Adrenal gland (tissue), 12 donors: ENCODE data around the gene BSG. TPM values are rescaled to one million over a fixed set of nuclear protein-coding genes. Genes with fewer than 3 reads are reported as not detected.
"Not testable (repeated sequence)": the region's sequence is repeated elsewhere in the genome, so short reads cannot be mapped to it uniquely, and the experiment has no call there.

Experiments used
- DNase-seq, 7 donors: peaks; one replicate each; pipeline ENCODE4 v3.0.0-alpha.2; 2019 to 2020
- H3K27ac ChIP-seq, 5 donors: fragments of 200-600 bp; sonication (generic) in 4 of 5; 1 replicate in 3 of 5; 2 replicates in 2 of 5; pipeline versions ENCODE4 v1.5.1 to v1.8.0; 2016 to 2020; ENCODE audit warnings: mild to moderate bottlenecking in 1 of 5
- H3K27me3 ChIP-seq: fragments of 200-600 bp; 2 replicates; pipeline ENCODE4 v1.8.0; 2021
- H3K36me3 ChIP-seq, 2 donors: fragments of 200-600 bp; replicated peaks in 1 of 2; 1 replicate in 1 of 2; 2 replicates in 1 of 2; pipeline versions ENCODE4 v1.5.1 to v1.8.0; 2018 to 2022
- H3K4me1 ChIP-seq, 2 donors: fragments of 200-600 bp; replicated peaks in 1 of 2; 1 replicate in 1 of 2; 2 replicates in 1 of 2; pipeline versions ENCODE4 v1.5.1 to v1.8.0; 2018 to 2021
- H3K4me3 ChIP-seq, 4 donors: fragments of 200-600 bp; sonication (generic) in 3 of 4; one replicate each; pipeline ENCODE4 v1.5.1; 2016 to 2018
- H3K9me3 ChIP-seq, 3 donors: fragments of 200-600 bp; sonication (generic) in 1 of 3; replicated peaks in 1 of 3; 1 replicate in 2 of 3; 2 replicates in 1 of 3; pipeline versions ENCODE4 v1.5.1 to v1.8.0; 2016 to 2021
- POLR2A ChIP-seq, 2 donors: fragments of 450-650 bp; IDR thresholded peaks; one replicate each; pipeline ENCODE4 v1.6.1; 2017; ENCODE audit warnings: antibody characterized with exemption in 2 of 2, mild to moderate bottlenecking in 2 of 2, moderate library complexity in 1 of 2
- WGBS, 4 donors: extraction: QIAGEN DNeasy Blood & Tissue Kit in 2 of 4; methylation state at CpG; one replicate each; pipeline versions ENCODE4 v1.1.5 to v1.1.7; 2013 to 2017; 5-methylcytosine and 5-hydroxymethylcytosine counted together
- intact Hi-C, 2 donors: fragments of 100-400 bp; cut with DNase I; formaldehyde crosslinking; loops; one replicate each; pipeline versions ENCODE4 v1.14.1 to v1.15.0; 2022 to 2023
- polyA plus RNA-seq, 3 donors: library from polyadenylated mRNA; stranded (reverse); fragments of 200-250 nt in 2 of 3; fragments of 350-450 nt in 1 of 3; fragmentation: Illumina TruSeq in 1 of 3; extraction: RNeasy Lipid Tissue Mini Kit (QIAGEN cat#74804) in 1 of 3; gene quantifications; one replicate each; pipeline ENCODE4 v1.2.3, GENCODE V29; 2013 to 2014
- total RNA-seq, 9 donors: library from RNA; depleted of rRNA in 4 of 9; stranded (reverse); fragments of >200 nt in 4 of 9; fragments of 120-200 nt in 1 of 9; fragmentation: NEBNext Ultra II Directional in 1 of 9; extraction: Animal tissue kit (Norgen Biotek cat#: 25700) in 1 of 9; gene quantifications; one replicate each; pipeline versions ENCODE4 v1.1.0 to v1.2.4, GENCODE V29; 2013 to 2023
- TF ChIP-seq, protein P1 (sequence below), 6 experiments: fragments of 450-650 bp in 4 of 6; fragments of 200-600 bp in 2 of 6; sonication (generic) in 1 of 6; IDR thresholded peaks; 1 replicate in 5 of 6; 2 replicates in 1 of 6; pipeline versions ENCODE4 v1.5.1 to v1.8.0; 2016 to 2021; ENCODE audit warnings: antibody characterized with exemption in 6 of 6, mild to moderate bottlenecking in 2 of 6, moderate library complexity in 1 of 6
- donor health status: healthy with polysubstance abuse.
- donor health status: Bipolar disorder and iron deficiency.
- donor health status: DM: yes; HTN: yes; CAD: no.
- donor health status: DM: no; HTN: no; CAD: no.
- donor health status: DM: no; HTN: no; CAD: no.
- donor health status: DM: yes; HTN: yes; CAD: no.

BSG gene
- total and polyA plus RNA-seq, 12 donors, result 328 to 2,214 (median 832) TPM

DNA sequence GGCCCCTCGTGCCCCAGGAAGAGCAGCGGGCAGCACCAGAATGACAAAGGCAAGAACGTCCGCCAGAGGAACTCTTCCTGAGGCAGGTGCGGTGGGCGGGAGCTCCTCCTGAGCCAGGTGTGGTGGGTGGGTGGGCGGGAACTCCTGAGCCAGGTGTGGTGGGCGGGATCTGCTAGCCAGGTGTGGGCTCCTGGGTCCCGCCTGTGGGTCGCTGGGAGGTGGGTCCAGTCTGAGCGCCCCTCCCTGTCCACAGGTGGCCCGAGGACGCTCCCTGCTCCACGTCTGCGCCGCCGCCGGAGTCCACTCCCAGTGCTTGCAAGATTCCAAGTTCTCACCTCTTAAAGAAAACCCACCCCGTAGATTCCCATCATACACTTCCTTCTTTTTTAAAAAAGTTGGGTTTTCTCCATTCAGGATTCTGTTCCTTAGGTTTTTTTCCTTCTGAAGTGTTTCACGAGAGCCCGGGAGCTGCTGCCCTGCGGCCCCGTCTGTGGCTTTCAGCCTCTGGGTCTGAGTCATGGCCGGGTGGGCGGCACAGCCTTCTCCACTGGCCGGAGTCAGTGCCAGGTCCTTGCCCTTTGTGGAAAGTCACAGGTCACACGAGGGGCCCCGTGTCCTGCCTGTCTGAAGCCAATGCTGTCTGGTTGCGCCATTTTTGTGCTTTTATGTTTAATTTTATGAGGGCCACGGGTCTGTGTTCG lies 10.3 kb downstream of the BSG start:
- intact Hi-C loops, result no loop called here
- H3K4me3 ChIP-seq, result no peak overlapping the region
- H3K4me1 ChIP-seq, result peaks cover 26 to 37% of the 10 kb centered on the region in 2 donors
- peak; percentile 69 to 98 (median 94) for DNase-seq
- TF ChIP-seq POLR2A (IDR thresholded peaks at IDR 0.05), result peak in 1 of 2 donors; percentile 85
- TF ChIP-seq, protein P1, sequence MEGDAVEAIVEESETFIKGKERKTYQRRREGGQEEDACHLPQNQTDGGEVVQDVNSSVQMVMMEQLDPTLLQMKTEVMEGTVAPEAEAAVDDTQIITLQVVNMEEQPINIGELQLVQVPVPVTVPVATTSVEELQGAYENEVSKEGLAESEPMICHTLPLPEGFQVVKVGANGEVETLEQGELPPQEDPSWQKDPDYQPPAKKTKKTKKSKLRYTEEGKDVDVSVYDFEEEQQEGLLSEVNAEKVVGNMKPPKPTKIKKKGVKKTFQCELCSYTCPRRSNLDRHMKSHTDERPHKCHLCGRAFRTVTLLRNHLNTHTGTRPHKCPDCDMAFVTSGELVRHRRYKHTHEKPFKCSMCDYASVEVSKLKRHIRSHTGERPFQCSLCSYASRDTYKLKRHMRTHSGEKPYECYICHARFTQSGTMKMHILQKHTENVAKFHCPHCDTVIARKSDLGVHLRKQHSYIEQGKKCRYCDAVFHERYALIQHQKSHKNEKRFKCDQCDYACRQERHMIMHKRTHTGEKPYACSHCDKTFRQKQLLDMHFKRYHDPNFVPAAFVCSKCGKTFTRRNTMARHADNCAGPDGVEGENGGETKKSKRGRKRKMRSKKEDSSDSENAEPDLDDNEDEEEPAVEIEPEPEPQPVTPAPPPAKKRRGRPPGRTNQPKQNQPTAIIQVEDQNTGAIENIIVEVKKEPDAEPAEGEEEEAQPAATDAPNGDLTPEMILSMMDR (IDR thresholded peaks at IDR 0.05), result no peak
- peaks cover 0 to 35% of the 10 kb centered on the region in 2 donors for H3K36me3 ChIP-seq
- H3K27ac ChIP-seq, result peak overlapping the region; percentile 67 to 94 (median 86)
- no peaks in the 10 kb centered on the region for H3K27me3 ChIP-seq
- H3K9me3 ChIP-seq, result no peaks in the 10 kb centered on the region
- WGBS, 4 donors, result 59 to 73% (median 71%) methylated on average over 23 to 31 of the region's 31 CpGs

DNA sequence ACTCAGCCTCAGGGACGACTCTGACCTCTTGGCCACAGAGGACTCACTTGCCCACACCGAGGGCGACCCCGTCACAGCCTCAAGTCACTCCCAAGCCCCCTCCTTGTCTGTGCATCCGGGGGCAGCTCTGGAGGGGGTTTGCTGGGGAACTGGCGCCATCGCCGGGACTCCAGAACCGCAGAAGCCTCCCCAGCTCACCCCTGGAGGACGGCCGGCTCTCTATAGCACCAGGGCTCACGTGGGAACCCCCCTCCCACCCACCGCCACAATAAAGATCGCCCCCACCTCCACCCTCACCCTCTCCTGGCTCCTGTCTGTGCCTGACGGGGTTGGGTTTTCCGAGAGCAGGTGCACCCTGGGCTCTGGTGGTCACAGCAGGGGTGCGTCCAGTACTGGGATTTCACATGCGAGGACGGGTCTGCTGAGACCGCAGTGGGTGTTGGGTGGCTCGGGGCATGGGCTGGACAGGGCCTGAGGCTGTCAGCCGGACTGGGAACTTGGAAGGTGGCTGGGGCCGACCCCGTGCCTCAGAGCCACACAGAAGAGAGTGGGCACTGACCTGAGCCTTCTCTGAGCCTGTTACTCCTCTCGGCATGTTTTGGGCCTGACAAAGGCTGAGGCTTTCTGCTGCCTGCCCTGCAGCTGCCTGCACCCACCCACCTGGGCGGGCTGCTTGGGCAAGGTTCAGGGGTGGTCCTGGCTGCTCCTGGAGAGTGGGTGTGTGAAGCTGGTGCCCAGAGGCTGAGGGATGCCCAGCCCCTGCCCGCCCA lies 11.0 kb downstream of the BSG start:
- Histone ChIP-seq H3K9me3 (no peaks in the 10 kb centered on the region), H3K27ac (peak overlapping the region; percentile 67 to 94 (median 86)), H3K4me1 (peaks cover 24 to 40% of the 10 kb centered on the region in 2 donors), H3K27me3 (peaks cover 2% of the 10 kb centered on the region), H3K4me3 (no peak overlapping the region), H3K36me3 (peaks cover 0 to 35% of the 10 kb centered on the region in 2 donors)
- 57 to 80% (median 73%) methylated on average over 5 to 27 of the region's 27 CpGs for WGBS, 4 donors
- TF ChIP-seq, protein P1 (IDR thresholded peaks at IDR 0.05), result no peak
- no peak for TF ChIP-seq POLR2A (IDR thresholded peaks at IDR 0.05)
- intact Hi-C loops, result no loop called here
- peak in 1 of 7 donors; percentile 40 for DNase-seq

DNA sequence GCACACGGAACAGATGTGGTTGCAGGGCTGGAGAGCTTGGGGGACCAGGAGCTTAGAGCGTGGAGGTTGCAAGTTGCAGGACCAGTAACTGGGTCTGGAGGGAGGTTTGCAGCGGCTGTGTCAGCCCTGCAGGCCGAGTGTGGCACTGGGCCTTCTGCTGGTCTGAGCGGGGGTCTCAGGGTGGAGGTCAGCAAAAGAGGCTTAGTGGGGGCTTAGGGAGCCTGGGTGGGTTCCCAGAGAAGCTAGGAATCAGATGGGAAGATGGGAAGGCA lies 11.5 kb downstream of the BSG start:
- no peak for DNase-seq
- intact Hi-C loops, result no loop called here
- peak overlapping the region in 4 of 5 donors; percentile 75 to 94 (median 88) for H3K27ac ChIP-seq
- peaks cover 0 to 35% of the 10 kb centered on the region in 2 donors for H3K36me3 ChIP-seq
- H3K27me3 ChIP-seq, result peaks cover 7% of the 10 kb centered on the region
- peaks cover 24 to 43% of the 10 kb centered on the region in 2 donors for H3K4me1 ChIP-seq
- no peaks in the 10 kb centered on the region for H3K9me3 ChIP-seq
- 53 to 70% (median 66%) methylated on average over 3 to 5 of the region's 5 CpGs for WGBS, 4 donors
- TF ChIP-seq, protein P1 (IDR thresholded peaks at IDR 0.05), result no peak
- no peak for TF ChIP-seq POLR2A (IDR thresholded peaks at IDR 0.05)
- no peak overlapping the region for H3K4me3 ChIP-seq

DNA sequence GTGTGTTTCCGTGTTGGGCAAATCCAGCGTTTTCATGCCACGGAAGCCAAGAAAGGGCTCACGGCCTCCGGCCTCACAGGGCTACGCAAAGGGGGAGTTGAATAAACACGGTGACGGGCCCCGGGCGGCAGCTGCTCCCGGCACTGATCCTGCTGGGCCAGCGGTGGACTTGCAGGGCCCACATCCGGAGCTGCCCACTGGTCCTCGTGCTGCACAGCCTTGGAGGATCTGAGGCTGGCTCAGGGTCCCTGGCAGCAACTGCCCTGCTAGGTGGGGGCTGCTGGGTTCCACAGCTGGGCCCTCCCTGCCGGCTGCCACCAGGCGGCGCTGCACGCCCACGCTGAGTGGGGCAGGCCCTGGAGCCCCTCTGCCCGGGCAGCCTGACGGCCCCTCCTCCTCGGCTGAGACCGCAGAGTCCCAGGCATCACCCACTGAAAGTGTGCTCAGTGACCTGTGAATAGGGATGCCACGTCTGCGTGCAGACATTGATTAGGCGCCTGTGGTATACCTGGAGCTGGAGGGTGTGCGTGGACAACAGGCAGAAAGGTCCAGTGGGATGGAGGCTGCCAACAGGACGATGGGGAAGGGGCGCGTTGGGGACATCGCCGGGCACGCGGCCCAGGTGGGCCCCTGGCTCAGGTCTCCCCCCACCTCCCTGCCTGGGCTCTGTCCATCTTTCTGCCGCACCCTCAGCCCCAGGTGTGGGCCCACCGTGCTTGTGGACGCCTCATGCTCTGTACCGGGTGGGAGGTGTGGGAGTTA lies 12.0 kb downstream of the BSG start:
- H3K27me3 ChIP-seq, result peaks cover 10% of the 10 kb centered on the region
- intact Hi-C loops, result no loop called here
- H3K4me3 ChIP-seq, result no peak overlapping the region
- H3K4me1 ChIP-seq, result peaks cover 24 to 48% of the 10 kb centered on the region in 2 donors
- 17 to 32% (median 24%) methylated on average over 12 to 38 of the region's 38 CpGs for WGBS, 4 donors
- peak overlapping the region in 4 of 5 donors; percentile 75 to 94 (median 88) for H3K27ac ChIP-seq
- TF ChIP-seq, protein P1 (IDR thresholded peaks at IDR 0.05), result peak; percentile 75 to 95 (median 82)
- peak in 1 of 2 donors; percentile 43 for TF ChIP-seq POLR2A (IDR thresholded peaks at IDR 0.05)
- no peaks in the 10 kb centered on the region for H3K9me3 ChIP-seq
- DNase-seq, result peak; percentile 63 to 90 (median 83)
- H3K36me3 ChIP-seq, result peaks cover 0 to 35% of the 10 kb centered on the region in 2 donors

DNA sequence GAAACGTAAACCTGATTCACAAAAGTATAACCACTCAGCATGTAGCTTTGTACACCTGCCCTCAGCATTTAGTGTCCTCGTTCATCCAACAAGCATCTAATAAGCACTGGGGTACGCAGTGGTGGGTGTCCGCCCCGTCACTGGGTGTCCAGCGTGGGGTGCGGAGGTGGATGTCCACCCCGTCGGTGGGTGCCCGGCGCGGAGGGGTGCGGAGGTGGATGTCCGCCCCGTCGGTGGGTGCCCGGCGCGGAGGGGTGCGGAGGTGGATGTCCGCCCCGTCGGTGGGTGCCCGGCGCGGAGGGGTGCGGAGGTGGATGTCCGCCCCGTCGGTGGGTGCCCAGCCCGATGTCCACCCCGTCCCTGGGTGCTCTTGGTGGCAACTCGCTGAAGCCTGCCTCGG lies 12.8 kb downstream of the BSG start:
- 76 to 81% (median 79%) methylated on average over 11 to 34 of the region's 34 CpGs for WGBS, 4 donors
- H3K9me3 ChIP-seq, DNase-seq, H3K27ac ChIP-seq, H3K4me3 ChIP-seq, intact Hi-C loops: not testable (repeated sequence)
- H3K27me3 ChIP-seq, result peaks cover 10% of the 10 kb centered on the region
- peaks cover 0 to 28% of the 10 kb centered on the region in 2 donors for H3K36me3 ChIP-seq
- H3K4me1 ChIP-seq, result peaks cover 24 to 49% of the 10 kb centered on the region in 2 donors
